GM20431 (cell line): ENCODE measurements around the gene ADAM17.
"Not testable (repeated sequence)": the region's sequence is repeated elsewhere in the genome, so short reads cannot be mapped to it uniquely, and the experiment has no call there.

Experiments used
- in situ Hi-C: fragments of 300-500 bp; cut with MseI, MboI; formaldehyde crosslinking; loops from one replicate; pipeline ENCODE4 v1.15.0; 2020; ENCODE audit warnings: low sequenced_read_pairs; ENCODE audit not compliant: unreplicated experiment

The ADAM17 gene

DNA sequence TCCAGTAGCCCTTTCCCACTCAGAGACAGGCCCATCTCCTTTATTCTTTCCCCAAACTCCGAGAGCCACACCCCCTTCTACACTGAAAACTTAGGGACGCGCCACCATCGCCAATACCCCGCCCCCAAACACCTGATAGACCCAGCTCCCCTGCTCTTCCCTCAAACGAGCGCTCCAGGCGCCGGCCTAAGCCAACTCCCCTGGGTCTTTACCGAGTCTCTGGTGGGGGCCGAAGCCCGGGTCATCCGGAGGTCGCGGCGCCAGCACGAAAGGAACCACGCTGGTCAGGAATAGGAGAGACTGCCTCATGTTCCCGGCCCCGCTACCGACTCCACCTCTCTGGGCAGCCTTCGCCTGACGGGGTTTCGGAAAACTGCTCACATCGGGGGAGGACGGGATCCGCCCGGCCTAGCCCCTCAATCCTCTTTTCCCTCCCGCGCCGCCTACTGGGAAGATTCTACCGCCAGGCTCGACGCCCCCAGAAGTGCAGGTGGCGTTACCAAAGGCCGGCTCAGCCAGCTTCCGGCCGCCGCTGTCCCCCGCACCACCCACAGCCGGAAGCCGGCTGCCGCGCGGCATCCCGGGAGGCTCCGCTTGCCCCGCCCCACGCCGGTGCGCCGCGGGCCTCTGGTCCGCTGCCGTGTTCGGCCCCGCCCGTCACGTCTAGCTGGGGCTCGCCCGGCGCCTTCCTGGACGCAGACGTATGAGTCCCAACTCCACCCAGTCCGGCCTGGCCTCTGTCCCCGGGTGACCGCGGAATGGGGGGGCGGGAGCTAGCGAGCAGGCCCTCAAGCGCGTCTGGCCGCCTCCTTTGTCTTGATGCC, at the start of gene ADAM17:
TSS of gene ADAM17 (minus strand) at position 534 of the 824 bp plus-strand sequence. CDS start at position 309, 225 bp downstream.
- in situ Hi-C loops, result no loop called here

DNA sequence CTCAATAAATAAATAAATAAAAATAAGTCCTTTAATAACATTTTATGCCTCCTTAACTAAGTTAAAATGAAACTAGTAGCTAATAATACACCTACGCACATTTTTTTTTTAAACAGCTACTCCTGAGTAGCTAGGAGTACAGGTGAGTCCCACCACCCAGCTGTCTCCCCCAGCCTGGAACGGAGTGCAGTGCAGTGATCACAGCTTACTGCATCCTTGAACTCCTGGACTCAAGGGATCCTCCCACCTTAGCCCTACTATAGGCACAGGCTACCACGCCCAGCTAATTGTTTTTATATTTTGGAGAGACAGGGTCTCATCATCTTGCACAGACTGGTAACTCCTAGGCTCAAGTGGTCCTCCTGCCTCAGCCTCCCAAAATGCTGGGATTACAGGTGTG, 46.8 kb upstream of the ADAM17 start:
- in situ Hi-C loops, result no loop called here

DNA sequence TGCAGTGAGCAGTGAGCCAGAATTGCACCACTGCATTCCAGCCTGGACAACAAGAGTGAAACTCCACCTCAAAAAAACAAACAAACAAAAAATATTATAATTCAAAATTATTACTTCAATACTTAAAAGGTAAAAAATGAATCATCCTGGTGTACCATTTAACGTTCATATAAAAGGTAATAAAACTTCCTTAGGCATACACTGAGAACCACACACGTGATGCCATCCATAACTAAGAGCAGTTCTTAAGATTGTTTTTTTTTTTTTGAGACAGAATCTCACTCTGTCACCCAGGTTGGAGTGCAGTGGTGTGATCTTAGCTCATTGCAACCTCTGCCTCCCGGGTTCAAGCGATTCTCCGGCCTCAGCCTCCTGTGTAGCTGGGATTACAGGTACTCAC, 45.8 kb upstream of the ADAM17 start:
- in situ Hi-C loops, result no loop called here

DNA sequence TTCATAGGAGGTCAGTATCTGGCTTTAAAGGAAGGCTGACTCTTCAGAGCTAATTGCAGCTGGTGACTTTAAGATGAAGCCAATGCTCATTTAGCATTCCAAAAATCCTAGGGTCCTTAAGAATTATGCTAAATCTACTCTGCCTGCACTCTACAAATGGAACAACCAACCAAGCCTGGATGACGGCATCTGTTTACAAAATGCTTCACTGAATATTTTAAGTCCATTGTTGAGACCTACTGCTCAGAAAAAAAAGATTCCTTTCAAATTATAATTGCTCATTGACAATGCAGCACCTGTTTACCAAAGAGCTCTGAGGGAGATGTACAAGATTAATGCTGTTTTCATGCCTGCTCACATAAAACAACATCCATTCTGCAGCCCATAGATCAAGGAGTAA, 43.8 kb upstream of the ADAM17 start:
- in situ Hi-C loops, result no loop called here

DNA sequence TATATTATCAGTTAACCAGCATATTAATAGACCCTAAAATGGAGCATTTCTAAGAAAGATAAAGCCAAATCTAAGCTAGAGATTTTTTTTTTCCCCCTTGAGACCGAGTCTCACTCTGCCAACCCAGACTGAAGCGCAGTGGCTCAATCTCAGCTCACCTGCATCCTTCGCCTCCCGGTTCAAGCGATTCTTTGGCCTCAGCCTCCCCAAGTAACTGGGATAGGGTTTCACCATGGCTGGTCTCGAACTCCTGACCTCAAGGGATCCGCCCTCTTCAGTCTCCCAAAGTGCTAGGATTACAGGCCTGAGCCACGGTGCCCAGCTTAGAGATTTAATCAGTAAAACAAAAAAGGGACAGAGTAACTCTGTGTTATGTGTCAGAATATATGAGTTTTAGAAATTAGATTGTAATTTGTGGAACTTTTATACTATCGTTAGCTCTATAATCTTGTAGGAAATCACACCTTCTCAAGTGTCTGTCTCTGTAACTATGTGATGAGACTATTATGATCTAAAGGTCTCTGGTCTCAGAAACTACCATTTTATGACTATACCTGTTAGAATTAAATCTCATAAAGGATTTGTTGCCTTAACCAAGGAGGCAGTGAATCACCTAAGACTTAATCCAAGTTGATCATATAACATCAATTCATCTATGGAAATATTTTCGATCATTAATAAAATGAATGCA, 41.1 kb upstream of the ADAM17 start:
- in situ Hi-C loops, result no loop called here

DNA sequence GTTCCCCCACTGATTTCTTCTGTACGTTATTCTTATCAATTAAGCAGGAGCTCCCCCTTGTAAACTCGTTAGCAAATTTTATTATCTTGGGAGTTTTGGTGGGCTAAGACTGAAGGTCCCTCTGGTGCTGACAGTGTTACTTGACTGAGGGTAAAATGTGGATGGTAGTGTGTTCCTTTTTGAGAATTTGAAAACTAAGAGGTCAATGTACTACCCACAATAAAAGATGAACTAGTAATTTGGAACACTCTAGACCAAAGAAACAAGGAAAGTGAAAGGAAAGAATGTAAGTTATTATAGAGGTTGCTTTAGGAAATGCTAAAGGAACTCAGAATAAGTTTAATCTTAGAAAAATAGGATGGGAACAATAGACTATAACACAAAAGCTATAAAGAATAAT, 40.1 kb upstream of the ADAM17 start:
- in situ Hi-C loops, result no loop called here

DNA sequence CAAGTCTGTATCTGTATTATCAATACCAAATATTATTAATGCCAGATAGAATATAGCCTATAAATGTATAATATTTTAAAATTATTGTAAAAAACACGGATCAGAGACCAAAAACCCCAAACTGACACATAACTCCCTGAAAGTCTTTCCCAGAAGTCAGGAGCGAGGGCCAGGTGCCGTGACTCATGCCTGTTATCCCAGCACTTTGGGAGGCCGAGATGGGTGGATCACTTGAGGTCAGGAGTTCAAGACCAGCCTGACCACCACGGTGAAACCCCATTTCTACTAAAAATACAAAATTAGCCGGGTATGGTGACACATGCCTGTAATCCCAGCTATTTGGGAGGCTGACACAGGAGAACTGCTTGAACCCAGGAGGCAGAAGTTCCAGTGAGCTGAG, 39.6 kb upstream of the ADAM17 start:
- in situ Hi-C loops, result not testable (repeated sequence)

DNA sequence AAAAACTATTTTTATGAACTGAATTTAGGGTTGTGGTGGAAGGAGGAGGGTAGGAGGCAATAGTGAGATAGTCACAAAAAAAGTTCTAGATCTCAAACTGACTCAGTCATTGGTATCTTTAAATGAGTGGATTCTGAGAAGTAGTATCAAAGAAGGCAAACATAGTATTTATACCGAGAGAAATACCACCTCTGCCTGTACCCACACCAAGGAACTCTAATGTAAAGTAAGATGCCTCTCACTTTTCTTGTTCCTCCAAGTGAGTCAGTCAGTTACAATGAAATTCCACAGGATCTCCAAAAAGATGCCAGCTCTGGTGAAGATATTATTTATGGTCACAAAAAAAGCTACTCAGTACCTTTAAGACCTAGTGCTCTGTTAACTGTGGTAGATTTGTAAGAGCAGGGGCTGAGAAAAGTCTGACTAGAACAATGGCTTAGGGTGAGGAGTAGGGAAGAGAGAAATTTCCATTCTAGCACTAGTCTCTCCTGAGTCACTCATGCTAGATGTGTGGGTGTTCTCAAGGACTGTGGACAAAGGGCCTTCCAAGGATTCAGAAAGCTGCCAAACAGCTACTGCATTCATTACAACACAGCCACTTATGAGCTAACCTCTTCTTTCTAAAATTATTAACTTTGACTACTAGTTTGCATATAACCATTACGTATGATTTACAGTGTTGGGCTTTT, 38.9 kb upstream of the ADAM17 start:
- in situ Hi-C loops, result no loop called here

DNA sequence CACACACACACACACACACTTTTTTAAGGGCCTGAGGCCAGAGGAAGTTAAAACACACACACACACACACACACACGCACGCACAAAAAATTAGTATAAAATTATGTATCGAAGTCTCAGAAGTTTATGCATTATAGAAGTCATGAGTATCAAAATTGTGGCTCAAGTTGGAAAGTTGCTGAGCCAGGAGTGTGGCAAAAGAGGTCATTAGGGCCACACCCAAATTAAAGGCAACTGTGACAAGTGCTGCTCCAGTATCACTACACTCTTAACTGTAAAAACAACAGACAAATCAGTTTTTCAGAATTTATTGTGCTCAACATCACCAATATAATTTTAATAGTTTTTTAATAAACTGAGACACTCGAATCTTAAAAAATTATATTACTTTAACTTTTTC, 38.3 kb upstream of the ADAM17 start:
- in situ Hi-C loops, result no loop called here

DNA sequence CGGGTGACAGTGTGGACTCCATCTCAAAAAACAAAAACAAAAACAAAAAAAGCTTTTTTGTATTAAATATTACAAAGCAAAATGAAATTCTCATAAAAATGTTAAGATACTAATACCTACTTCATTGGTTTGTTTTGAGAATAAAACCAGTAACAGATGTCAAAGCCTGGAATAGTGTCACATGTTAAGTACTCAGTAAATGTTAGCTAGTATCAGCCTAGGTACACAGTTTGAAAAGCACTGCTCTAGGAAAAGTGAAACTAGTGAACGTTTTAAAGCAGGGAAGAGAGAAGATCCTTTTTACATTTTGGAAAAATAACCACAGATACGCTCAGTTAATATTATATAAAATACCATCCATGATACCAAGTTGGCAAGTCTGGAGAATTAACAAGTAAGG, 37.1 kb upstream of the ADAM17 start:
- in situ Hi-C loops, result no loop called here

DNA sequence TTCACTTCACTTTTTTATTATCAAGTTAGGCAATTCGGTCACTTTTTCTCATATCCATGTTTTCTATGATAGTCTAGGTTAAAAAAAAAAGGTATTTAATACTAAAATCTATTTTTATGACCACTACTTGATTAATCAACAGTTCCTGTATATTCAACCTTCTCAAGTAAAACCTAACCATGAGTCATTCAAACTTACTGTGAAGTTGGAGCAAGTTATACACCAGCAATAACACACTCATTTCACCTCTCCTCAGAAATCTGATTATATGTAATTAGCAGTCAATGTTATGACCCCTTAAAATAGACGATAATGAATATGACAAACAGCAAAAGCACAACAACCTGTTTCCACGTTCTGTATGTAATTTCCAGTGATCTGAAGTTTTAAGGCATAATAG, 35.0 kb upstream of the ADAM17 start:
- in situ Hi-C loops, result no loop called here

DNA sequence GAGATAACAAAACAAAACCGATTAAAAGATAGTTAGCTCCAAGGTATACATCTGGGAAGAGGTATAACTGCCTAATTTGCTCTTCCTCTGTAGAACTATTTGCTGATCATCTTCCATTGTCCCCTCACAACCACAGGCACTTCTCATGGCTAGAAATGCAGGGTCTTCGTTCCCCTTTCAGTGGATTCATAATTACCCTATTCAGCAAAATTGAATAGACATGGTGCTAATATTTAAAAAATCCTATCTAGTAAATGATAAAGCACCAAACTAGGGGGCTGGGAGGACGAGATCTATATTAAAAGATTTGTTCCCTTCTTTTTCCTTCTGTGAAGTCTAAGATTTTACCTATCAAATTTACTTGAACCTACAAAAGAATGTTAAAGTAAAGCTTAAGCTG, 30.8 kb upstream of the ADAM17 start:
- in situ Hi-C loops, result no loop called here

DNA sequence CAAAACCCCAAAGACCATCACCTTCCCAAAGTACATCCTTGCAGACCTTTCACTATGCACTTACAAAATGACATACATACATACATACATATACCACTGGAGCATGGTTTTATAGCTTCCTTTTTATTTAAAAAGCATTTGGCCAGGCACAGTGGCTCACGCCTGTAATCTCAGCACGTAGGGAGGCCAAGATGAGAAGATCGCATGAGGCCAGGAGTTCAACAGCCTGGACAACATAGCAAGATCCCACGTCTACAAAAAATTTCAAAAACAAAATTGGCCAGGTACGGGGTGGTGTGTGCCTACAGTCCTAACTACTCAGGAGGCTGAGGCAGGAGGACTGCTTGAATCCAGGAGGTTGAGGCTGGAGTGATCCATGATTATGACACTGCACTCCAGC, 29.9 kb upstream of the ADAM17 start:
- in situ Hi-C loops, result no loop called here

DNA sequence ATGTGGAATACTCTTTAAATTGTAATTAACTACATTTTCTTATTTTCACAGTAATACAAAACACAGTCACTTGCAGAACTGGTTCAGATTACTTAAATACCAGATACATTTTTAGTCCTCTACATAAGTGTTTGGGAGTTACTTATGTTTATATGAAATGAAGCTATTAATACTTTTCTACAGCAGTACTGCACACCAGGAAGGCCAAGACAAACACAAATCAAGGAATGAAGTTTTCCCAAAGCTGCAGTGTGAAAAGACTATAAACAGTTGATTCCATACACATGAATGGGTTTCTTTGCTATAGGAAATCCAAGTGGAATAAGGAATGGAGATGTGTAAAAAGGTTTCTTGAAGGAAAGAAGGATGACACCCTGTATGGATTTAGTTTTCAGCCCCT, 29.3 kb upstream of the ADAM17 start:
- in situ Hi-C loops, result not testable (repeated sequence)

DNA sequence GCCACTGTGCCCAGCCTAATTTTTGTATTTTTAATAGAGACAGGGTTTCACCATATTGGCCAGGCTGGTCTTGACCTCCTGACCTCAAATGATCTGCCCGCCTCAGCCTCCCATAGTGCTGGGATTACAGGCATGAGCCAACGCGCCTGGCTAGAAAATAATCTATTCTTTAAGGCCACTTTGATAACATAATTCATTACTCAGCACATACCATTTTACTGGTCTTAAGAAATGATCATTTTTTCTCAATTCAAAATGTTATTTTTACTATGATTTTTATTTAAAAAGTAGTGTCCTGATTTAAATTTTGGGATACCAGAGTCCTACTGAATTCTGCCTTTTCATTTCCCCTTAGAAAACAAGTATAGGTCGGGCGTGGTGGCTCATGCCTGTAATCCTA, 27.0 kb upstream of the ADAM17 start:
- in situ Hi-C loops, result no loop called here

DNA sequence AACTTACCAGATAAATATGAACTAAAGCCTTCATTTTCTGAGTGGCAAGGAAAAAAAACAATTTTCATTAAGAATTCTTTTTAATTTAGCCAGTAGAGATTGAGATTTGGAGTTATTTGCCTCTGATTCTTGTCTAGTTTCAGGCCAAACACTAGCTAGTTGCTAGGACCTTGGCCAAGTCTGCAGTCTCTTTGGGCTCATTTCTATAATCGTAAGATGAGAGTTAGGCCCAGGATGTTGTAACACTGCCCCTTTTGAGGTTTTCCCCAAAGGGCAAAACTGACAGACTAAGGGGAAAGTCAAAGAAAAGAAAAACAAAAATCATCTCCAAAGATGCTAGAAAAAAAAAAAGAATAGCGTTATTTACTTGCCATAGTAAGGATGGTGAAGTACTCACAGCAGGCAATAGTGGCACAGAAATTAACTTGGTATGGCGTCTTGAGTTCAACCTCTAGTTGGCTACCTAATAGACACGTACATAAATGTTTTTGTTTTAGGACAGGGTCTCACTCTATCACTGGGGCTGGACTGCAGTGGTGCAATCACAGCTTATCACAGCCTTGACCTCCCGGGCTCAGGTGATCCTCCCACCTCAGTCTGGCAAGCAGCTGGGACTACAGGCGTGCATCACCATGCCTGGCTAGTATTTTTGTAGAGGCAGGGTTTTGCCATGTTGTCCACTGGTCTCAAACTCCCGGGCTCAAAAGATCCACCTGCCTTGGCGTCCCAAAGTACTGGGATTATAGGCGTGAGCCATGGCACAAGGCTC, 23.0 kb upstream of the ADAM17 start:
- in situ Hi-C loops, result no loop called here

DNA sequence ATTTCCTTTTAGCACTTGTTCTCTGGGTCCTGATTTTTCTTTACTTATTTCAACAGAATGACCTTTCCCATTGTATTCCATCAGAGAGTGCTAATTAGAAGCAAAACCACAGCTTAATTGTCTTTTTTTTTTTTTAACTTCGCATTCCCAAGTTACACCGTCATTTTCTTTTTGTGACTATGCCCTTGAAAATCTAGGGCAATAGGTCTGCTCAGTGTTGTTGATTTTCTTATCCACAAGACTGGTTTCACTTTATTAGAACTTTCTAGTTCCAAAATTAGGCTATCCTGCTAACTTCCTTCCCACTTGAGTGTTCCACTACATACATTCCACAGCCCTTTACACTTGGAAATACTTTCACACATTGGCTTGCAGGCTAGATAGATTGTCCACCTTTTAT, 18.7 kb upstream of the ADAM17 start:
- in situ Hi-C loops, result no loop called here

DNA sequence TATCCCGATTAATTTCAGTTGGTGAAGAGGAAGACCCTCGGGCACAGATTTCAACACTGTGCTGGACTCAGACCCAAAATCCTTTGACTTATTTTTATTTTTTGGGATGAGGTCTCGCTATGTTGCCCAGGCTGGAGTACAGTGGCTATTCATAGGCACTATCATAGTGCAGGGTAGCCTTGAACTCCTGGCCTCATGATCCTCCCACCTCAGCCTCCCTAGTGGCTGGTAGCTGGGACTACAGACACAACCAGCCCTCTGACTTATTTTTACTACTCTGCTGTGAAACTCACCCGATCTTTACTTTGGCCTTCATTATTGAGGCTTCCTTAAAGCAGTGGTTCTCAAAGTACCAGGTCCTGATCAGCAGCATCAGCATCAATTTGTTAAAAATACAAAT, 18.2 kb upstream of the ADAM17 start:
- in situ Hi-C loops, result no loop called here

DNA sequence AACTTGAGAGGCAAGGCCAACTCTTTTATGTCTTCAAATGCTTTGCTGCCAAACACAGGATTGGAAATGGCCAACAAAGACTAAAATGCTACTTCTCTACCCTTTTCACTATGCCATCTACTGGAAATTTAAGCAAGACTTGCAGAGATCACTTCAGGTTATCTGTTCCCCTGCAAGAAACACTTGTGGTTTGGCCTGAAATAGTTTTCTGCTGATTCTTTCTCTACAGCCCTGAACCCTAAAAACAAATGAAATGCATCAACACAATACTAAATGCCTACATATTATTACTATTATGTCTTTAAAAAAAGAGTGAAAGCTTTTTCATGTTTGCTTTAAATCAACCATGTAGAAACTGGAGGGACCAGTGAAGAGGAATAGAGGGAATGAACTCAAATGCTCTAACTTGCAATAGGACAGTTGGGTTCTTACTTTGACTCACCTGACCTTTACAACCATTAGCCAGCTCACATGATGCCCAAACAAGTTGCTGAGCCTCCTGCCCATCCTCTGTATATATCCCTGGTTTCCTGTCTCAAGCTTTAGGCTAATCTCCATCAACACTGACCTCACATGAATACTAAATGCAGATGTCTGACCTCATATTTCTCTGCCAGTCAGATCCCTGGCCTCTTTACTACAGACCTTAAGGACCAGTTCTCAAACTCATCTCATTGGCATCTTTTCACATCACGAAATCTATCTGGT, 17.5 kb upstream of the ADAM17 start:
- in situ Hi-C loops, result no loop called here
